ENCODE measurements around the gene HSPG2.
"Not testable (repeated sequence)": the region's sequence is repeated elsewhere in the genome, so short reads cannot be mapped to it uniquely, and the experiment has no call there.

HSPG2 gene

GRCh38 chr1:21932127-21932526, 5.0 kb downstream of the HSPG2 start:
- DNase-seq (ENCODE audit: low spot score): no peak

- no peak for DNase-seq (ENCODE audit: low spot score)
These were observed 5.7 kb downstream of the HSPG2 start for GRCh38 chr1:21931171-21932093.

GRCh38 chr1:21930629-21931170, 6.4 kb downstream of the HSPG2 start:
- no peak for DNase-seq (ENCODE audit: low spot score)

DNA sequence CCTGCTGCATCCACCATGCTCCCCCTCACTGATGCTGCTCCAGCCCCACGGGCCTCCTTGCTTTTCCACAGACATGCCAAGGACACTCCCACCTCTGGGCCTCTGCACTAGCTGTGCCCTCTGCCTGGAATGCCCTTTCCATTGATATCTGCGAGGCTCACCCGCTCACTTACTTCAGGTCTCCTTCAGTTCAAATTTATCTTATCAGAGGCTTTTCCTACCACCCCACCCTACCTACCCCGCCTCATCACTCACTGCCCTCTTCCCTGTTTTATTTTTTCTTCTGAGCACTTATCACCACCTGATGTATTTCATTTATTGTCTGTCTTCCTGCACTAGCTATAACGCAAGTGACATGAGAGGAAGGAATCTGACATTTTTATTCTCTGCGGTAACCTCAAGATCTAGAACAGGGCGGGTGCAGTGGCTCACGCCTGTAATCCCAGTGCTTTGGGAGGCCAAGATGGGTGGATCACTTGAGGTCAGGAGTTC, 7.0 kb downstream of the HSPG2 start:
- no peak for DNase-seq (ENCODE audit: low spot score)

DNA sequence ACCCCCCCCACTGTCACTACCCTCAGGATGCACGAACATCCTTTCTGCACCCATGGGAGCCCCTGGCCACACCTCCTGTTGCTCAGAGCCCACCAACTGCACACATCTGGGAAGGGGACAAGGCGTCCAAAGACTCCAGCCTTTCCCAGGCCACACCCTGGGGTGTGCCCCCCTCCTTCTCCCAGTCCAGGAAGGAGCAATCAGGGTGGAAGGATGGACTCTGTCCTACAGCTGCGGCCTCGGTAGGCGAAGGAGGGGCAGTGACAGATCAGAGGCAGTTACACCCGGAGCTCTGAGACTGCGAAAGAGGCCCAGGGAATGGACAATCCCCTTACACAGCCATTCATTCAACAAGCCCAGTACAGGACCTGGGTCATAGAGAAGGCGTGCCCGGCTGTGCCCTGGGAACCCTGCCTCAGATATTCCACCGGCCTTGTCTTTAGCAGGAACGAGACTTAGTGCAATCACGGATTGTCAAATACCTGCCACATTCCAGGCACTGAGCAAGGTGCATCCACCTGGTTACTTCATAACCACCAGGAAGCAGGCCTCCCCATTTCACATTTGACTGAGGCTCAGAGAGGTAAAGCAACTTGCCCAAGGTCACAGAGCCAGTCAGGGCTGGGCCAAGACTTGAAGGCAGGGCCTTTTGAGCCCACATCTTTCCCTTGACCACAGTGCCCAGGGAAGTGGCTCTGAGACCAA, 9.4 kb downstream of the HSPG2 start:
- no peak for DNase-seq (ENCODE audit: low spot score)

GRCh38 chr1:21926814-21927532, 10.1 kb downstream of the HSPG2 start:
- no peak for DNase-seq (ENCODE audit: low spot score)

DNA sequence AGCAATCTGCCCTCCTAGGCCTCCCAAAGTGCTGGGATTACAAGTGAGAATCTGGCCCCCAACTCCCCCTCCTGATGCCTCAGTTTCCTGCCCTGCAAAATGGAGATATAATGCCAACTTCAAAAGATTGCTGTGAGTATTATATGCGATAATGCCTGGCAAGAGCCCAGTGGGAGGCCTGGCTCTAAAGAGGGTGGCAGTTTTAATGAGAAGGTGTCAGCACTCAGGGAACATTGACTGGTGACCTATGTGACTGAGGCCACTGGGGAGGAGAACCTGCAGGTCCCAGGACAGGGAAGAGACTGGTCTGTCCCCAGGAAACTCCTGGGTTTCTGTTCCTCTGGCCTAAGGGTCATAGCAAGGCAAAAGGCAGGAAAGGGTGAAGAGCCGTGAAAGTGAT, 11.0 kb downstream of the HSPG2 start:
- no peak for DNase-seq (ENCODE audit: low spot score)

DNA sequence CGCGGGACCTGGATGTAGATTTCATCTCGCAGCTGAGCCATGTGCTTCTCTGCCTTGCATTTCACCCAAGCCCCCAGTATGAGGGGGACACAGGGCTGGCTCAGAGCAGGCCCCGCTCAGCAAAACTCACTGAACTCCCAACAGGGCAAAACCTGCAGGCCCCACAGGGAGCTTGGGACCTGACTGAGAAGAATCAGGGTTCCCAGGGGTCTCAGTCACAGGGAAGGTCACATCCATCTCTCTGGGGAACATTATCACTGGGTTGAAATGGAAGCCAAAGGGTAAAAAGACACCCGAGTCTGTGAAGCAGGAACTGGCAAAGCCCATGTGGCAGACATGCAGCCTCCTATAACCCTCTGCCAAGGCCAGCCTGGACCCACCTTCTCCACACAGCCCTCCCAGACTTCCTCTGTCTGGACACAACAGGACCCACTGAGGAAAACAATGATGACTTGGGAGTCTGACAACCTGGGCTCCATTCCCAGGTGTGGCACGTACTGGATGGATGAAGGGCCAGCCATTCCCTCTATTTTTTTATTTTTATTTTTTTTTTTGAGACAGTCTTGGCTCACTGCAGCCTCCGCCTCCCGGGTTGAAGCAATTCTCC, 11.7 kb downstream of the HSPG2 start:
- no peak for DNase-seq (ENCODE audit: low spot score)

DNA sequence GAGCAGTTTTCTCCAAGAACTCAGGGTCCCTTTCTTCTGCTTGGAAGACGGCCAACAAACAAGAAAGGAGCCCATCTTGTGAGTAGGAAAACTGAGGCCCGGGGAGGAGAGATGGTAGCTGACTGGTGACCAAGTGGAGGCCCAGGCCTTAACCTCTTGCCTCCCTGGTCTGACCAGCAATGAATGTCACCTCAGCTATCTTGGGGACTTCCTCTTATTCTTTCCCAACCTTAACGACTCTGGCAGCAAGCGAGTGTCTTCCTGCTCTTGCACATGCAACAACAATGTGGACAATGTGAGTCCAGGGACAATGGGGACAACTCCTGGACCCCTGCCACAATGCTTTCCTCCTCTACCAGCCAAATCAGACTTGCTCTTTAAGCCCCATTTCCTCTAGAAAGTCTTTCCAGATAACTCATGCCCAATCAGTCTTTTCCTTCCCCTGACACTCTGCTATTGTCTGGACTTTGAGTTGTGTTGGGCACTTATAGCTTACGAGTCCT, 12.6 kb downstream of the HSPG2 start:
- no peak for DNase-seq (ENCODE audit: low spot score)

DNA sequence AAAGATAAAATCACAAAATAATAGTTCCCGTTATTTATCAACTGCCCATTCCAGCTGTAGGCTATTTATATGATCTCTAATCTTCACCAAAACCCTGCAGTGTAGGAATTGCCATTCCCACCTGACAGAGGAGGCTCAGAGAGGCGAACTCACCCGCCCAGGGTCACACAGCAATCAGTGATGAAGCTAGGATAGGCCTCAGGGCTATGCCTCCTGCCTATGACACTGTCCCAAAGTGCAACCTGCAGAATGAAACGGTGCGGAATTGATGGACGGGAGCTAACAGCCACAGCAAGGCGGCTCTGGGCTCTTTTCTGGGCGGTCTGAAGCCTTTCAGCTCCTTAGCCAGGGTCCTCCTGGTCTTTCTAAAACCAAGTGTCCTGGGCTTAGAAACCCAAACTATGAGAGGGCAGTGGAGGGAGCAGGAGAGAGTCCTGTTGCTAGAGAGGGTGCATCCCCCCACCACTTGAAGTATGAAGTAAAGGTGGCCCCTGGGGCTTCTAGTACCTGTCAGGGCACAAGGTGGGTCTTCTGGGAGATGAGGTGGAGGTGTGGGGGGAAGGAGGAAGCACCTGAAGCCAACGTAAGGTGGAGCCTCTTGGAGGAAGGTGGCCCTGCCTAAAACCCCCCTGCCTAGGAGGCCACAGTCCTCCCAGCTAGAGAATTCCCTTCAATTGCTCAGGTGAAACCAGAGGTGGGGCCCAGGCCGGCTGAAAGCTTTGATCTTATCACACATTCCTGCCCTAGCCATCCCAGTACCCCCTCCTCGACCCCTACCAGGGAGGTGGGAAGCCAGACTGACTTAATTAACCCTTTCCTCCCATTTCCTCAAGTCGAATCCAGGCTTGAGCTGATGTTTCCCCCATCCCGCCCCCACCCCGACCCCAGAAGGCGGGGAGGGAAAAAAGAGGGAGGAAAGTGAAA, 14.8 kb downstream of the HSPG2 start:
- DNase-seq (ENCODE audit: low spot score): no peak

DNA sequence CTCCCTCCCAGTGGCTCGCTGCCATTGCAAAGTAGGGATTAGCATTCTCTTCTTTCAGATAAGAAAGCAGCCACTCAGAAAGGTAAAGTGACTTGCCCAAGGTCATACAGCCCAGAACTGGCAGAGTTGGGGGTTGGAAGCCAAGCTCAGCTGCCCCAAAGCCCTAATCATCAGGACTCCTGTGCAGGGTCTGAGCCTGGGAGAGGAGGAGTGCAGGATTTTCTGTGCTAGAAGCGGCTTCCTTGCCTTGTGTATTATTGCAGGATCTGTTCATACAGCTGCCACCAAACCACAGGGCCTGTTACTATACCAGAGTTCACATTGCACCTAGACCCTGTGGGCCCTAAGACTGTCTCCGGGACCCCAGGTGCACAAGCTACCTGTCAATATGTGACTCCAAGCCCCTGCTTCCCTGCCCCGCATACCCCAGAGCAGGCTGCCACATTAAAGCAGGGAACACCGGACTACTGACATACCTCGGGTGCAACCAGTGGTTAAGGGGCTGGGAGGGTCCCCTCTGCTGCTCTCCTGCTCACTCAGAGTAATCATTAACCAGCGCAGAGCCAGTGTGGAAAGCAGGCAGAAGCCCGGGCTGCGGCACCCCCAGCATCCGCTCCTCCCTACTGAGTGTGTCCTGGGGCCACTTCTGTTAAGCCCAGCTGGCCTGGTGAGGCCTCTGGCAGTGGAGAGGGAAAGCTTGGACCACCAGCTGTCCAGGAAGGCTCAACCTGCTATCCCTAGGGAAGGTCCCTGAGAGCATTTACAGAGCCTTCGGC, 15.8 kb downstream of the HSPG2 start:
- peak; percentile 35 for DNase-seq (ENCODE audit: low spot score)

DNA sequence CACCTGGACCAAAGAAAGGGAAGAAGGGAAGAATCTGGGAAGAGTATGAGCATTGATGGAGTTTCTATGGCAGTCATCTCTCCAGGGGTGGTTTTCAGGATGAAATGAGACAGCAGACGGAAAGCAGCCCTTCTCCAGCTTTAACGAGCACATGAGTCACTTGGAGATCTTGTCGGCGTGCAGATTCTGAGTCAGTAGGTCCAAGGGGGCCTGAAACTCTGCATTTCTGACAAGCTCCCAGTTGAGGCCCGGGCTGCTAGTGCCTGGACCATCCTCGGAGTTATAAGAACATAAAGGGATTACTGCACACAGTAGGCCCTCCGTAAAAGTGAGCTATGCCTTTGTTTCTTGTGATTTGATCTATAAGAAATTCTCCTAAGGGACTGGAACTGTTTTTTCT, 17.6 kb downstream of the HSPG2 start:
- DNase-seq (ENCODE audit: low spot score): peak; percentile 50

DNA sequence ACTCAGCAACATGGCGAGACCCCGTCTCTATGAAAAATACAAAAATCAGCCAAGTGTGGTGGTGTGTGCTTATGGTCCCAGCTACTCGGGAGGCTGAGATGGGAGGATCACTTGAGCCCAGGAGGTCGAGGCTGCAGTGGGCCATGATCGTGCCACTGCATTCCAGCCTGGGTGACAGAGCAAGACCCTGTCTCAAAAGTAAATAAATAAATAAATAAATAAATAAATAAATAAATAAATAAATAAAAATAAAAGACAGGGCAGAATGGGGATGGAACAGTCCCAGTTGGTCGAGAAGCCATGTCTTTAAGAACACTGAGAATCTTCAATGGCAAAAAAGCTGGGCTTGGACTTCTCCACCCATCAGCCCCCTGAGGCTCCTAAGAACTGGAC, 19.9 kb downstream of the HSPG2 start:
- not testable (repeated sequence) for DNase-seq (ENCODE audit: low spot score)

GRCh38 chr1:21916447-21917238, 20.5 kb downstream of the HSPG2 start:
- DNase-seq (ENCODE audit: low spot score): no peak

GRCh38 chr1:21914880-21915640, 22.1 kb downstream of the HSPG2 start:
- peak; percentile 78 for DNase-seq (ENCODE audit: low spot score)

GRCh38 chr1:21914450-21914849, 22.7 kb downstream of the HSPG2 start:
- DNase-seq (ENCODE audit: low spot score): no peak

GRCh38 chr1:21913763-21914162, 23.3 kb downstream of the HSPG2 start:
- DNase-seq (ENCODE audit: low spot score): peak; percentile 52

DNA sequence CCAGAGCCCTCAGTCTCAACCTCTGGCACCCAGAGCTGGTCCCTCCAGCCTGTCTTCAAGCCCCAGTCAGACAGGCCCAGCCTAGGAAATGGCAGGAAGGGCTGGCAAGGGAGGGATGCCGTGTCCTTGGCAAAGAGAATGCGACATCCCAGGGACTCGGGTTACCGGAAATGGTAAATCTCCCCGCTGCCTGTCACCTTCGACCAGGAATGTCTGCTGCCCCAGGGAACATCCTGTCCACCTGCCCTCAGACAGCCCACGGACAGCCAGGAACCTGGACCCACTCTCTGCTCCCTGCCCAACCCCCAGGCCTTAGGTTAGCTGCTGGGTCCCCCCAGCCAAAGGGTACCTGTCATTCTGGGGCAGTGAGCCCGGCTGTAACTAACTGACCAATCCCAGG, 23.9 kb downstream of the HSPG2 start:
- no peak for DNase-seq (ENCODE audit: low spot score)
